ENCODE data around the gene ST6GALNAC6.

Gene ST6GALNAC6

DNA sequence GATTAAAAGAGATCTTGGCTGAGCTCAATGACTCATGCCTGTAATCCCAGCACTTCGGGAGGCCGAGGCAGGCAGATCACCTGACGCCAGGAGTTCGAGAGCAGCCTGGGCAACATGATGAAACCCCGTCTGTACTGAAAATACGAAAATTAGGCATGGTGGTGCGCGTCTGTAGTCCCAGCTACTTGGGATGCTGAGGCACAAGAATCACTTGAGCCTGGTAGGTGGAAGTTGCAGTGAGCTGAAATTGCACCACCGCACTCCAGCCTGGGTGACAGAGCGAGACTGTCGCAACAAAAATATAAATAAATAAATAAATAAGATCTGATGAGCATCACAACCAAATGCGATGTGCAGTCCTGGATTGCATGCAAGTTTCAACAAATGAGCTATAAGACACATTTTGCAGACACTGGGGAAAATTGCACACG is 36.2 kb downstream of the ST6GALNAC6 start:
- in situ Hi-C loops (cut with MboI; ENCODE audit: low sequenced_read_pairs): loop anchor here (10.0 kb wide), 1 partner anchor 128 kb away; the partner anchor contains the start of gene TOR2A

DNA sequence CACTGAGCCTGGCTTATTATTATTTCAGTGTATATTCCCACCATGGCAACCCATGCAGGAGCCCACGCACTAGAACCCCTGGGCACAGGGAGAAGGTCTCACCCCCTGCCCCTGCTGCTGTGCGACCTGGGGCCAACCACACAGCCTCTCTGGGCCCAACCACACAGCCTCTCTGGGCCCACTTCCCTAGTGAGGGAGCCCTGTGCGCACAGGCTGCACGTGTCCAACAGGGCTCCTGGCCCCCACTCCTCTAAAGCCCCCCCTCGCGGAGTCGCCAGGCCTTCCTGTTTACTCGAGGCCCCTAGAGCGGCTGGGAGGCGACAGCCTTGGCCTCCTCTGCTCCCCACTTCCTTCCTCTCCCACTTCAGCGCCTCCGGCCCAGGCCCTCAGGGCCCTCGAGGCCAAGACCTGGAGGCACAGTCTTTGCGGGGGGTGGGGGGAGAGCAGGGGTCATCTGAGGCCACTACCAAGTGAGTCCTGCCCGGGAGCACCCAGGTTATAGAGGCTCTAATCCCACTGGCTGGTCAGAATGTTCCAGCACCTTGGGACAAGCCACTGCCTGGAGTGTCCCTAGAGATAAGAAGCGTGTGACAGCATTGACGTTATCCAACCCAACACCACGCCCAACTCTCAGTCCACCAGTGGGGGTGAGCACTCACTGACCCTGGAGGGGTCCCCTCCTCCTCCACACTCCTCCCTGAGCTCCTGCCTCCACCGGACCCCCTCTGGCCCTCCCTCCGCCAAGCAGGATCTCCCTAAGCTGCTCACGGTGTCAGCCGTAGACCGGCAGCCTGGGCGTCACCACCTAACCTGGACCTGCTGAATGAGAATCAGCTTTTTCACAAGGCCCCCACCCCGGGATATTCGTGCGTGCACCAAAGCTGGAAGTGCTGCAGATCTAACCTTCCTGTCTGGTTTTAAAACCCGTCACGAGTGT is 37.1 kb downstream of the ST6GALNAC6 start:
- in situ Hi-C loops (cut with MboI; ENCODE audit: low sequenced_read_pairs): loop anchor here (10.0 kb wide), 1 partner anchor 128 kb away; the partner anchor contains the start of gene TOR2A

DNA sequence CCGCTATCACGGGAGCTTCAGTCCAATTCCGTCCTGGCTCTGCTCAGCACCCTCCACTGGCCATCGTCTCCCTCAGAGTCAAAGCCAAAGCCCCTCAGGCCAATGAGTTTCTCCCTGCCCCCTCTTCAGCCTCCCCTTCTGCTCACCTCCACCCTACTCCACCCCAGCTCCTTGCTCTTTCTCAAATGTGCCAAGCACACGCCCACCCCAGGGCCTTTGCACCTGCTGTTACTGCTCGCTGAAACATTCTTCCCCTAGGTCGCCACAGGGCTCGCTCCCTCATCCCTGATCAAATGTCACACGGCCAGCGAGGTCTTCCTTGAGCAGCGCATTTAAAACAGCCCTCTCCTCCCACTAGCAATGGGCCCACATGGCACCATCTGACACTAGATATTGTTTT is 38.6 kb downstream of the ST6GALNAC6 start:
- in situ Hi-C loops (cut with MboI; ENCODE audit: low sequenced_read_pairs): loop anchor here (10.0 kb wide), 1 partner anchor 126 kb away; the partner anchor contains the start of gene TOR2A

DNA sequence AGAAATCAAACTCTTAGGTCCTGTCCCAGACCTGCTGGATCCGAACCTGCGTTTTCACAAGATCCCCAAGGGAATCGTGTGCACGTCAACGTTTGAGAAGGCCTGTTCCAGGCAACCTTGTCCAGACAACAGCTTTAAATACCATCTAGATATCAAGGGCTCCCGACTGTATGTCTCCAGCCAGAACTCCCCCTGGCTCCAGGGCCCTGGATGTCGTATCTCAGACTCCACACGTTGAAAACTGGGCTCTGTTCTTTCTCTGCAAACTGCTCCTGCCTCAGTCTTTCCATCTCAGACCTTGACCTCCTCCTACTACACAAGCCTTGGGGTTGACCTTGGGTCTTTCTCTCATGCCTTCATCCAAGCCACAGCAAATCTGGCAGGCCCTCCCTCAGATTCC is 39.1 kb downstream of the ST6GALNAC6 start:
- in situ Hi-C loops (cut with MboI; ENCODE audit: low sequenced_read_pairs): loop anchor here (10.0 kb wide), 1 partner anchor 125 kb away; the partner anchor contains the start of gene TOR2A

DNA sequence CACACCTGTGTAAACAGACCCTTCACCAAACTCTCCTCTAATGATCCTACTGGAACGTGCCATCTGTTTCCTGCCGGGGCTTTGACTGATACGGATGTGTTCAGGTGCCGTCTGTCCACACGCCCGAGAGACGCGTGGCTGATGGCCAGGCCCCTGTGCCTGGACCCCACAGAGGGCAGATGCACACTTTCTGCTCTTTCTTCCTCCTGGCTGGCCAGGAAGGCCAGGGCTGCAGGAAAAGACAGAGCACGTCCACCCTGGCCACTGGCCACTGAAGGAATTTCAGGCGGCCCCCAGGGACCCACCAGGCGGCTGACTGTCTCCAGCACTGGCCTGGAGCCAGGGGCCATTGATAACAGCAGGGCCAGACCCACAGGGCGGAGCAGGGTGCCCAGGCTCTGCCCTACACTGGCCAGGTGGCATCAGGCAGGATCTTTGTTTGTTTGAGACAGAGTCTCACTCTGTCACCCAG is 41.3 kb downstream of the ST6GALNAC6 start:
- in situ Hi-C loops (cut with MboI; ENCODE audit: low sequenced_read_pairs): no loop called here

DNA sequence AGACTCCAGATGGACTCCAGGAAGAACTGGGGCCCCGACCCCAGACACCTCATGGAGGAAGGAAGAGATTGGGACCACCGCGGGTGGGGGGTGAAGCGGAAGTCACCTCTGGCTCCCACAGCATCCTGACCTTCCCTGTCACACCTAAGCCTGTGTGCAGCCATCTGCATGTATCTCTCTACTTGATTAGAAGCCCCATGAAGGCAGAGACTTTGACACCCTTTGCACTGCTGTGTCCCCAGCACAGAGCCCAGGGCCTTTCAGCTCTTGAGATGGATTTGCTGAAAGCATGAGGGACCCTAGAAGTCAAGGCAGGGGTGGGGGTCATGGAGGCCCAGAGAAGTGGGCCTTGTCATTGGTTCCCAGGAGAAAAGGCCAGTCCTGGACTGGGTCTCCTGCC is 42.1 kb downstream of the ST6GALNAC6 start:
- in situ Hi-C loops (cut with MboI; ENCODE audit: low sequenced_read_pairs): no loop called here

DNA sequence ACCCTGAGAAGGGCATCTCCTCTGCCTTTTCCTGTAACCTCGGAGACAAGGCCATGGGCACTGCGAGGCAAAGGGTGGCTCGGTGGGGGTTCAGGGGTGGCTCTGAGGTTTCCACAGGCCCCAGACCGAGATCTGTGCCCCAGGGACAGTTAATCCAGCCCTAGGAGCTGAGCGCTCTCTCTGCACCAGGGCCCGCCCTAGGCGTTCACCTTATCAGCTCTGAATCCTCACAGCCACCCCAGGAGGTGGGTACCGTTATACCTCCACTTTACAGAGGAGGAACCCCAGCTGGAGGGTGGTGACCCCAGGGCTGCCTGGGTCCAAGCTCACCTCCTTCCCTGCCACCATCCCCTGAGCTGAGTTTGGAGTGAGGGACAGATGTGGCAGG is 42.7 kb downstream of the ST6GALNAC6 start:
- in situ Hi-C loops (cut with MboI; ENCODE audit: low sequenced_read_pairs): no loop called here

DNA sequence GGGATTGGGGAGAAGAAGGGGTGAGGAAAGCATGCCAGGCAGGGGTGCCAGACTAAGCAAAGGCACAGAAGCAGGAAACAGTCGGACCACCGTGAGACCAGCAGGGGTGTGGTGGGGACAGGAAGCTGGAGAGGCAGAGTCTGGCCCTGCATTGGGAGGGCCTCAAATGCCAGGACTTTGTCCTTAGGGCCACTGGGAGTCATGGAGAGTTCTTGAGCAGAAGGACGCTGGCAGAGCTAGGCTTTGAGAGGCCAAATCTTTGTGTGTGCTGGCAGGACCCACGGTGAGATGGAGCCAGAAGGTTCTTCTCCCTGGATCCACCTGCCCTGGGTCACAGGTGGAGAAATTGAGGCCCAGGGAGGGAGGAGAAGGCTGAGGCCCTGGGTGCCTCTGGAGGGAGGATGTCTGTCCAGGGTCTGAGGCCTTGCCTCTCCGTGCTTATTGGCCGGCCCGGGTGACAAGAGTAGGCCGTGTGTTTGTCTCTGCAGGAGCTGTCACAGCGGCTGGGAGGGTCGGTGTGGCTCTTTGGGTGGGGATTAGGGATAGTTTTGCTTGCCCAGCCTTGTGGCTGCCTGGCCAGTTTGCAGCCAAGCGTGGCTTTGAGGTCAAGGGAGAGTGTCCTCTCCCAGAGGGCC is 43.2 kb downstream of the ST6GALNAC6 start:
- in situ Hi-C loops (cut with MboI; ENCODE audit: low sequenced_read_pairs): no loop called here

DNA sequence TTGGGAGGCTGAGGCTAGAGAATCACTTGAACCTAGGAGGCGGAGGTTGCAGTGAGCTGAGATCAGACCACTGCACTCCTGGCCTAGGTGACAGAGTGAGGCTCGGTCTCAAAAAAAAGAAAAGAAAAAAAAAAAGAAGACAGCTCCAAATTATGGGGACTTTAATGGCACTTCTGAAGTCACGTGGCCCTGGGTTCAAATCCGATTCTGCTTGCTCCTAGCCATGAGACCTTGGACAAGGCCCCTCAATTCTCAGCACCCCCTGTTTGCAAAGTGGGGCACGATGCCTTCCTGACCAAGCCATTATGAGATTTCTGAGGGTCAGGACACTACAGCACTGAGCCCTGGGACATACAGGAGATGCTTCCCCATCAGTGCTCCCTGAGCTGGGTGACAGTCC is 43.9 kb downstream of the ST6GALNAC6 start:
- in situ Hi-C loops (cut with MboI; ENCODE audit: low sequenced_read_pairs): no loop called here

DNA sequence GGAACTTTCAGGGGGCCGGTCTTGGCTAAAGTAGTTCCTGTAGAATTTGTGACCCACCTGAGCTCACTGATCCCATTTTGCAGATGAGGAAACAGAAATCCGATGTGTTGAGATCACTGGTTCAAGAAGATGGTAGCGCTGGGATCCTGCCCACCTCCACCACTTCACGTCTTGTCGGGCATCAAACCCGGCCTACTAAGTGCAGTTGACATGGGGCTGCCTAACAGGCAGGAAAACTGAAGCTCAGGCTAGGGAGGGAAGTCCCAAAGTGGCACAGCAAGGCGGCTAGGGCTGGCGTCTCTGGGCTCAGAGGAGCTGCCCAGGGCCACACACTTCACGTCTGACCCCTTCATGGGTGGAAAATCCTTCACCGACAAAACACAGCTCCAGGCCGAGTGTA is 44.4 kb downstream of the ST6GALNAC6 start:
- in situ Hi-C loops (cut with MboI; ENCODE audit: low sequenced_read_pairs): no loop called here

DNA sequence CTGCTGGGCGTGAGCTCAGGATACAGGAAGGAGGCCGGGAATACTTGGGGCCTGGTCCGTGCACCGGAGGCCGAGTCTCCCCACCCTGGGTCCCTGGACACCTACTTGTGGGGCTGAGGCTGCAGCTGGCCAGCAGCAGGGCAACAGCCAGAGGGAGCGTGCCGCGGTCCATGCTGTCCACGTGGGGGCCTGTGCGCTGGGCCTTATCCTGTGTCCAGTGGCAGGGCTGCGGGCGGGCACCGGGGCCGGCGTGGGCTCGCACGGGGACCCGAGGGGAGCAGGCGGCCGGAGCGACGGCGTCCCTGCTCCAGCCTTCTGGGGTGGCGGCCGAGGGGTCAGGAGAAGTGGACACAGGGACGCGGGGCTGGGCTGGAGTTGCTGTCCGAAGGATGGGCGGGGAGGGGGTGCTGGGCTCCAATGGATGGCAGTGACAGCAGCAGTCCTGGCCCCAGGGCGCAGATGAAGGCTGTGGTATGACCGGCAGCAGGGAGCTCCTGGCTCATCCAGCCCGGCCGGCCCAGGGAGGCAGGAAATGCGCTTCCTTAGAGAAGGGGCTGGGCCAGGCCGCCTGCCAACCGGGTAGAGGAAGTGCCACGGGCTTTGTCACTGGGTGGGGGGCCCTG is 45.1 kb downstream of the ST6GALNAC6 start, which contains the start of gene ENG:
Gene ENG, minus strand, starts transcription at position 475 of the 623 bp plus-strand sequence. Its CDS starts 303 bp downstream, at position 172.
- in situ Hi-C loops (cut with MboI; ENCODE audit: low sequenced_read_pairs): no loop called here

DNA sequence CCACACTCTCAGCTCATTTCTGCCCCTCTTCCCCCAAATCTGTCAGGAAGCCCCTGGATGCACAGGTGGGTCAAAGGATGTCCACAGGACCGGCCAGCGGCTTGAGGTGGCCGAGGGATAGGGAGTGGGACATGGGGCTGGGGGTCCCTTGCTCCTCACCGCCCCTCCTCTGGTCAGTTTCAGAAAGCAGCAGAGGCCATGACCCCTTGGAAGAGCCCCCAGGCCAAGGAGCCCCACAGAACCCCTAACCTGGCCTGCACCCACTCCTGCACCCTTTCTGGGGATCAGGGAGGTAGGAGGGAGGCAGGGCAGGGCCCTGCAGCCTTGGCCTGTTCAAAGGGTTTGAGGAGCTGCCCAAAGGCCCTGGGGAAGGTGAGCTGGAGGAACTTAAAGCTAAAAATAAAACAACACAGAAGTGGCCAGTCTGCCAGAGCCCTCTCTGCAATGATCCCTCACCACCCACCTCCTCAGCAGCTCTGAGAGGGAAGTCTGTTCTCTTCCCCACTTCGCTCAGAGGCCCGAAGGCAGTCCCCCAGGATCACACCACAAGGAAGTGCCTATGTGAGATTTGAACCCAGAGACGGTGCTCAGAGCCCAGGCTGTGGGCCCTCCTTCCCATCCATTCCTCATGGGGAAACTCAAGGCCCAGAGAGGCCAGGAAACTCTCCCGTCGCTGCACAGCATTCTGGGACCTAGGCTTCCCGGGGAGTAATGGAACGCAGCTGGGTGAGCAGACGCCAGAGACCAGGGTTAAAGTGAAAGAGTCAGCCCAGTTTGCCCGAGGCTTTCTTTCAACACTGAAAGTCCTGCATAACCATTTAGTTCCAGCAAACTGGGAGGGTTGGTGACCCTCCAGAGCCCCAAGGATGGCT is 45.9 kb downstream of the ST6GALNAC6 start:
- in situ Hi-C loops (cut with MboI; ENCODE audit: low sequenced_read_pairs): no loop called here

DNA sequence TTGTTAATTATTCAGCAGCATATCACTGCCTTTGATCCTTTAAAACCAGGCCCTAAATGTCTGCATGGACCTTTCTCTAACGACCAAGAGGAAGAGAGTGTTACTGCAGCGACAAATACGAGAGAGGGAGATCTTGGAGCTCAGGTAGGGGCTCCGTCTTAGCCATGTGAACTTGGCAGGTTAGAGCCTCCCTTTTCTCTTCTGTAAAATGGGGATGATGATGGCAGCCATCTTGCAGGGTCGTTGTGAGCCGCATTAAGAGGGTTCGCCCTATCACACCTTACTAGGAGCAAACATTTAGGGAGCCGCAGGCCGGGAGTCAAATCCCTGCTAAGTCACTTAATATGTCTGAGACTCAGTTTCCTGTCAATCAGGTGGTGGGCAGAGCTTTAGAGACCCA is 46.6 kb downstream of the ST6GALNAC6 start:
- in situ Hi-C loops (cut with MboI; ENCODE audit: low sequenced_read_pairs): no loop called here

DNA sequence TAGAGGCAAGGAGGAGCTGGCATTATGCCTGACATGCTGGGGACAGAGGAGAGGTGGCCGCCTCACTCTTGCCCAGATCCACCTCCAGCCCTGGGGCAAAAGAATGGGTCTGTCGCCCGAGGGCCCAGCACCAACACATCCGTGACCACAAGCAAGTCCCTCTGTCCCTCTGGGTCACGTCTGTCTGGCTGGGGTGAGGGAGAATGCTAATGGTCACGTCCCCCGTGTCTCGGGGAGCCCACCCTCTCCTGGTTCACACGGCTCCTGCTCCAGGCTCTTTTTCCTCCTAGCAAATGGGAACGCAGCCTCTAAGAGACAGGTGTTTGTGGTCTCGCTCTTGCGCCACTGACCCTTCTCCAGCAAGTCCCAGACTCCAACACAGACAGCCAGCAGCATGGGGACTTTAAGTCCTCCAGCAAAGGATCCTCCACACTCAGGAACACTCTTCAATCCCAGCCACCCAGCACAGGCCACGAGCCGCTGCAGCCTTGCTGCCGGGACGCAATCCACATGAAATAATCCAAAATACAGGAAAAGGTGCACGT is 49.0 kb downstream of the ST6GALNAC6 start:
- in situ Hi-C loops (cut with MboI; ENCODE audit: low sequenced_read_pairs): no loop called here

DNA sequence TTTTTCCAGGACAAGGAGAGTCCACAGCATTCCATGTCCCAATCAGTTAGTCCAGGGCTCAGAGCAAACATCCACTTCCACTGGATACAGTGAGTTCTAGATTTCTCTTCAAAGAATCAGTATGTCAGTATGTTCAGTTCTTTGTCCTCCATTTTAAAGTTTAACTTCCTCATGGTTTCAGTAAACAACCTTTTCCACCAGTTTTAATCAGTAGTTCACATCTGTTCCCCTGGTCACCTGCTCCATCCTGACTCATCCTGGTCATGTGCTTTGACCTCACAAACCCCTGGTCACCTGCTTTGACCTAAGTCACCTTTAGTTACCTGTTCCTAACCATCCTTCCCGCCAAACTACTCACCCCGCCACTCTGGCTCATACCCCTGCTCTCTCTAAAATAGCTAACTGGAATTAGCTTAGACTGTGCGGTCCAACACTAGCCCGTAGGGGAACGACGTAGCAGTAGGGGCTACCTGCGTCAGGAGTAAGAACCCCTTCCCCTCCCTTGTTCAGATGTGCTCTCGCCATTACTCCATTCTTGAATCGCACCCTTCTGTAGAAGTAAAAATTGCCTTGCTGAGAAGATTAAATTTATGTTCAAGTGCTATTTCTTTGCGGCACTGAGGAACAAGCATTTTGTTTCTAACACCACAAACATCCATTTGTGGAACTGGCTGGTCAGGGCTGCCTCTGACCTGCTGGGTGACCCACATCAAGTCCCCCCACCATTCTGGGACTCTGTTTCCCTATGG is 50.5 kb downstream of the ST6GALNAC6 start:
- in situ Hi-C loops (cut with MboI; ENCODE audit: low sequenced_read_pairs): no loop called here

DNA sequence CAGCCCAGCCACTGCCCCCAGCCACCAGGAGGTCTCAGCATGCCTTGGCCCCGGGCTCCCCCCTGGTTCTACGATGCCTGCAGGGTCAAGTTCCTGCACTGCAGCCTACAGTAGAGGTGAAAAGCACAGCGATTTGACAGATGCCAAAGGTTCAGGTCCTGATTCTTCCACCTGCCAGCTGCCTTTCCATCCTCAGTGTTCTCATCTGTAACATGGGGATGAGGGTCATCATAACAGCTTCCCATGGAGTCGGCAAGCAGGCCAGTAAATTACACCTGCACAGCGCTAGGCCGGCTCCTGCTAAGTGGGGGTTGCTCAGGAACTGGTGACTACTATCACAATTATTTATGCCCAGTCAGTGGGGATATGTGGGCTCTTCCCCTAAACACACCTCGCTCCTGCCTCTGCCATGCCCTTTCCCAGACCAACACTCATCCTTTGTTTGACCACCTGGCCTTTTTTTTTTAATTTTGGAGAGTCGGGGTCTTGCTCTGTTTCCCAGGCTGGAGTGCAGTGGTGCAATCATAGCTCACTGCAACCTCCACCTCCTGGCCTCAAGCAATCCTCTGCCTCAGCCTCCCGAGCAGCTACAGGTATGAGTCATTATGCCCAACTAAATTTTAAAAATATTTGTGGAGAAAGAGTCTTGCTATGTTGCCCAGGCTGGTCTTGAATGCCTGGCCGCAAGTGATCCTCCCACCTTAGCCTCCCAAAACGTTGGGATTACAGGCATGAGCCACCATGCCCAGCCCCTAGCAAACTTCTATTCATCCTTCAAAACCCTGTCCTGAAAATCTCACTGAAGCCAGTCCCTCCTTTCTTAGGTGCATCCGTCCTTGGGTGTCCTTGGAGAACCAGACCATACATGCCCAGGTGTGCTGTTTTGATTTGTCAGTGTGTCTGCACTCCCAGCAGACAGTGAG is 51.3 kb downstream of the ST6GALNAC6 start:
- in situ Hi-C loops (cut with MboI; ENCODE audit: low sequenced_read_pairs): no loop called here

DNA sequence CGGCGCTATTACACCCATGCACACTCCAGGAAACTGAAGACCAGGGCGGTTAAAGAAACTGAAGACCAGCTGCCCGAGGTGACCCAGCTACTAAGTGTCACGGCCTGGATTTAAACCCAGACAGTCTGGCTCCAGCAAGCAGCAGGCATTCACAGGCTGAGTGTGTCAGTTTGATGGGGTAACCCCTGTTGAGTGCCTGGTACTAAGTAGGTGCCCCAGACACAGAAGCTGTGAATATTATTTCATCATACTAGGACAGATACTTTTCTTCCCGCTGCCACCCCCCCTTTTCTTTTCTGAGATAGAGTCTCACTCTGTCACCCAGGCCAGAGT is 52.3 kb downstream of the ST6GALNAC6 start:
- in situ Hi-C loops (cut with MboI; ENCODE audit: low sequenced_read_pairs): no loop called here

DNA sequence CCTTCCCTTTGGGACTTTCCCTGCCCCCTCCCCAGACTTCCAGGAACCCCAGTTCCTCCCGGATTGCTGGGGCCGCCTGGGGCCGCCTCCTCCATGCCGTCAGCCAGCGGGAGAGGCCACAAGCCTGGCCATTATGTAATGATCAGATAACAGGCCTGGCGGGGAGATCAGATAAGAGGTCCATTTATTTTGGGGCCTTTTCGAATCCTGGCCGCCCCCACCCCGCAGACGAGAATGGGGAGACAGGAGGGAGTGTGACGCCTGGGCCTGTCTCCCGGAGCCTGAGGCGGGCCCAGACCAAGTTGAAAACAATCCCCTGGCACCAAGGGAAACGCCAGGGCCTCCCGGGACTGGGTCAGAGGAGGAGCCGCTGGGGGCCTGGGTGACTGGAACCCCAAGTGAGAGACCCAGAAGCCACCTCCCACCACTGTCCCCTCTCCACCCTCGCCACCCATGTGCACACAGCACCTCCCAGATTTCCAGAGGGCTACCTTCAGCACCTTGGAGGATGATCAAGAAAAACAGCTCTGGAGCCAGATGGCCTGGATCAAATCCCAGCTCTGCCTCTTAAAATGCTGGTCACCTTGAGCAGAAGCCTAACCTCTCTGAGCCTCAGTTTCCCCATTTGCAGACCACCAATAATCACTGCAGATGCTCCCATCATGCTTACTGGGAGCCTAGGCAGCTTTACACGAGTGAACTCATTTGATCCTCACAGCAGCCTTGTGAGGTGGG is 52.8 kb downstream of the ST6GALNAC6 start:
- in situ Hi-C loops (cut with MboI; ENCODE audit: low sequenced_read_pairs): no loop called here

All from HL-60/S4 treated with retinoic acid at 250 ng/mL for 4 days and 3 days (cell line).